HG03354 (cell line): ENCODE results near the gene NLRC5.
"Not testable (repeated sequence)": the region's sequence is repeated elsewhere in the genome, so short reads cannot be mapped to it uniquely, and the experiment has no call there.

Source experiments
- ATAC-seq: cut with Tn5 transposase; IDR thresholded peaks from one replicate; pipeline ENCODE4 v1.9.1; 2021; ENCODE audit warnings: mild to moderate bottlenecking; ENCODE audit not compliant: unreplicated experiment, poor library complexity, severe bottlenecking

The NLRC5 gene

DNA sequence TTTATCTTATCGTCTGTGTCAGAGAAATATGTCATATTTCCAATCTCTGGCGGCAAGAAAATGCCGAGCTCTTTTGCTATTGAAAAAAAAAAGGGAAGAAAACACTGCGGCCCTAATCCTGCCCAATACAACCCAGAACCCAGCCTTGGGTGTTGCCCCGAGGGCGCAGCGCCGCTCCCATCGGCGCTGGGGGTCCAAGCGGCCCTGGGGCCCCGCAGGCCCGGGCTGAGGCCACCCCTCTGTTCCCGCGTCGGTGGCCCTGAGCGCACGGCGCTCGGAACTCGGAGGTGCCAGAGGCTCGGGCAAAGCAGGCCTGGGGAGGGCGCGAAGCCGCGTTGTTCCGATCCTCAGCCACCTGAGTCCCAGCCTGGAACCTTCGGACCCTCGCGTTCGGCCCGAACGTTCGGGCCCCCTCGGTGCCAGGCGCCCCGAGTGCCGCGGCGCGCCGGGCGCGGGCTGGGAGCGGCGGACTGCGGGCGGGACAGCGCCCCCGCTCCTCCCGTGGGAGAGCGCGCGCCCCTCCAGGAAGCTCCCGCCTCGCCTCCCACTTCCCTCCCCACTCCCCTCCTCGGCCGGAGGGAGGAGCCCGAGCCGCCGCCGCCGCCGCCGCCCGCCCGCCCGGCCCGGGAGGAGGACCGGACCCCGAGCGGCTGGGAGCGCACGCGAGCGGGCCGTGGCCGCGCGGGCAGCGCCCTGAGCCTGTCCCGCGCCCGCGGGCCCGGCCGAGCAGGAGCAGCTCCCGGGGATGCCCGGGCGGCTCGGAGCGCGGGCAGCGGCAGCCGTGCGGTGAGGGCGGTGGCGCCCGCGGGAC is 102.8 kb downstream of the NLRC5 start, which contains the start of gene CPNE2:
Gene CPNE2 (plus strand): TSS at position 609 of the 811 bp plus-strand sequence. CDS start 18,160 bp downstream, outside the sequence.
- no peak for ATAC-seq

- no peak for ATAC-seq
These were observed 103.5 kb downstream of the NLRC5 start for GRCh38 chr16:57092786-57093411.

- no peak for ATAC-seq
These were observed 104.6 kb downstream of the NLRC5 start for GRCh38 chr16:57093666-57094564.

GRCh38 chr16:57094911-57095310 is 105.6 kb downstream of the NLRC5 start:
- ATAC-seq = no peak

GRCh38 chr16:57096192-57096591 is 106.8 kb downstream of the NLRC5 start:
- no peak for ATAC-seq

- no peak for ATAC-seq
These were observed 107.4 kb downstream of the NLRC5 start for GRCh38 chr16:57096793-57097192.

GRCh38 chr16:57098188-57098841 is 109.0 kb downstream of the NLRC5 start:
- no peak for ATAC-seq

- ATAC-seq = not testable (repeated sequence)
These were observed 110.6 kb downstream of the NLRC5 start for GRCh38 chr16:57099965-57100364.

- no peak for ATAC-seq
These were observed 111.1 kb downstream of the NLRC5 start for GRCh38 chr16:57100445-57100844.

DNA sequence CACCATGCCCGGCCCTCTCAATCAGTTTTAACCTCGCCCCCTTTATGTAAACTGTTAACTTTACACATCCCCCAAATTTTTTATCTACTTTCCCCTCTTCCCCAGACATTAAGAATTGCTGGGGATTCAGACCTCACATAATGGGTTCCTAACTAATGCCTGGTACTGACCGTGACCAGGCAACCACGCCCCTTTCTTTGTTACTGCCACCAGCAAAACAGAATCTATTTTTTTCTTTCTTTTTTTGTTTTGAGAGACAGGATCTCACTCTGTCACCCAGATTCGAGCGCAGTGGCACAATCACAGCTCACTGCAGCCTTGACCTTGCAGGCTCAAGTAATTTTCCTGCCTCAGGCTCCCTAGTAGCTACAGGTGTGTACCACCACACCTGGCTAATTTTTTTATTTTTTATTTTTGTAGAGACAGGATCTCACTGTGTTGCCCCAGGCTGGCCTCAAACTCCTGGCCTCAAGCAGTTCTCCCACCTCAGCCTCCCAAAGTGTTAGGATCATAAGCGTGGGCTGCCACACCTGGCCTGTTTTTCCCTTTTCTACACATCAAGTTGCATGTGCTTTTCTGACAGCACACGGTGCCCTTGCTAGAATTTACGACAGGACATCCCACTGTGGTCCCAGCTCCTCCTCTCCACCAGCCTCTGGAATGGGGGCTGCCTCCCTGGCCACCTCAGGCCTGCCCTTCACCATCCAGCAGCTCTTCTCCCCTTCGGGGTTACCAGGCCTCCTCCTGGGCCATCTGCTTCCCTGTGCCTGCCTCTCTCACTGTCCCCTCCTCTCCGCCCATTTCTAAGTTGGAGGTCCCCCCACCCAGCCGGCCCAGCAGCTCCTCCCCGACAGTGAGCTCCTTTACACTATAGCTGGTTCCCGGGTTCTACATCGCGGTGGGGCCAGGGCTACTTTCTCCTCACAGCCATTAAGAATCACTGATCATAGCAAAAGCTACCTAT is 113.8 kb downstream of the NLRC5 start:
- no peak for ATAC-seq

DNA sequence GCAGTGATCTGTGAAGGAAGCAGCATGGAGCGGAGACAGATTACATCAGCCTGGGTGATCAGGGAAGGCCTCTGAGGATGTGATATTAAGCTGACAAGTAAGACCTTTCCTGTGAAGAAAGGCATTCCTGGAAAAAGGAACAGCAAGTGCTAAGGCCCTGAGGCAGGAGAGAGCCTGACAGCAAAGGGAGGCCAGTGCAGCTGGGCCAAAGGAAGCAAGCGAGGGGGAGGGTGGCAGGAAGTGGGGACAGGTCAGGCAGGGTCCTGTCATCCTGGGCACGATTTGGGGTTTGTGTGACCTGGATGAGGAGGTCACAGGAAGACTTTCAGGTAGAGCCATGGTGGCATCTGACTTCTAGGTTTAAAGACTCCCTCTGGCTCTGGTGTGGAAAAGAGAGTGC is 115.3 kb downstream of the NLRC5 start:
- ATAC-seq = no peak

DNA sequence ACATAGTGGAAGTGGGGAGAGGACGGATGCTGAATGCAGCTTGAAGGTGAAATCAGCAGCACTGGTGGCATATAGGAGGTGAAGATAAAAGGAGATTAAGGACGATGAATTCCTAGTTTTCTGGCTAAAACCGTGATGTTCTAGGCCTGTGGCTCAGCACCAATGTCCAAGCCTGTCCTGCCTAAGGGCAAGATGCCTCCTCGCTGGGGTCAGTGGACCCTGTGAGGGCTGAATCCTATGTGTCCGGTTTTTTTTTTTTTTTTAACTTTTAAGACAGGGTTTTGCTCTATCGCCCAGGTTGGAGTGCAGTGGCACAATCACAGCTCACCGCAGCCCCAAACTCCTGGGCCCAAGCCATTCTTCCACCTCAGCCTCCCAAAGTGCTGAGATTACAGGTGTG is 115.8 kb downstream of the NLRC5 start:
- no peak for ATAC-seq

- ATAC-seq = no peak
These were observed 117.4 kb downstream of the NLRC5 start for GRCh38 chr16:57106767-57107166.

DNA sequence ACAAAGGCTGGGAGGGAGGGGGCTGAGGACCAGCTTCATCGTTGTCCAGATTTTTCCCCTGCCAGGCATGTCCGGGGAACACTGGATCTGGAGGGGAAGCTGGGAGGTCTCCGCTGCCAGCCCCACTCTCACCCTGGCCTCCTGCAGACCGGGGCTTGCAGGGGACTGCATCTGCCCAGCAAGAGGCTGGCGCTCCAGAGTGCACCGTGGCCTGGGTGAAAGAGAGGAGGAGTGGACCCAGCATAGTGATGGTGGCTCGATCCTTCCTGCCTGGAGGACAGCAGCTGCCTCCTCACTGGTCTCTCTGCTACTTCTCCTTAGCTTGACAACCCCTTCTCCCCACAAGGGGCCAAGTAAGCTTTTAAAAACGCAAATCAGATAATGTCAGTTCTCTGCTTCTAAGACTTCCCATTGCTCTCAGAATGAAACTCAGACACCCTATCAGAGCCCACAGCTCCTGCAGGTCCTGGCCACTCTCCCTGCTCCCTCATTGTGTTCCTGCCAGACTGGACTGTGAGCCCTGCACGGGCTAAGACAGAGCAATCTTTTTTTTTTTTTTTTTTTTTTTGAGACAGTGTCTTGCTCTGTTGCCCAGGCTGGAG is 118.1 kb downstream of the NLRC5 start:
- ATAC-seq = no peak

GRCh38 chr16:57108432-57108831 is 119.1 kb downstream of the NLRC5 start:
- no peak for ATAC-seq

- ATAC-seq = not testable (repeated sequence)
These were observed 120.1 kb downstream of the NLRC5 start for GRCh38 chr16:57109259-57110105.

- no peak for ATAC-seq
These were observed 121.6 kb downstream of the NLRC5 start for GRCh38 chr16:57110937-57111336.
